GM10266 (cell line): ENCODE results near the gene IRF2BP1.

Experiments used
- DNase-seq: peaks from one replicate; pipeline ENCODE4 v3.0.0; 2012; ENCODE audit errors: extremely low spot score
- TF ChIP-seq, protein P1 (sequence below): IDR thresholded peaks from 2 replicates; pipeline ENCODE4 v1.5.1; 2012; ENCODE audit warnings: mild to moderate bottlenecking, low read depth; ENCODE audit not compliant: control insufficient read depth, insufficient read depth; ENCODE audit errors: missing control alignments

The IRF2BP1 gene

DNA sequence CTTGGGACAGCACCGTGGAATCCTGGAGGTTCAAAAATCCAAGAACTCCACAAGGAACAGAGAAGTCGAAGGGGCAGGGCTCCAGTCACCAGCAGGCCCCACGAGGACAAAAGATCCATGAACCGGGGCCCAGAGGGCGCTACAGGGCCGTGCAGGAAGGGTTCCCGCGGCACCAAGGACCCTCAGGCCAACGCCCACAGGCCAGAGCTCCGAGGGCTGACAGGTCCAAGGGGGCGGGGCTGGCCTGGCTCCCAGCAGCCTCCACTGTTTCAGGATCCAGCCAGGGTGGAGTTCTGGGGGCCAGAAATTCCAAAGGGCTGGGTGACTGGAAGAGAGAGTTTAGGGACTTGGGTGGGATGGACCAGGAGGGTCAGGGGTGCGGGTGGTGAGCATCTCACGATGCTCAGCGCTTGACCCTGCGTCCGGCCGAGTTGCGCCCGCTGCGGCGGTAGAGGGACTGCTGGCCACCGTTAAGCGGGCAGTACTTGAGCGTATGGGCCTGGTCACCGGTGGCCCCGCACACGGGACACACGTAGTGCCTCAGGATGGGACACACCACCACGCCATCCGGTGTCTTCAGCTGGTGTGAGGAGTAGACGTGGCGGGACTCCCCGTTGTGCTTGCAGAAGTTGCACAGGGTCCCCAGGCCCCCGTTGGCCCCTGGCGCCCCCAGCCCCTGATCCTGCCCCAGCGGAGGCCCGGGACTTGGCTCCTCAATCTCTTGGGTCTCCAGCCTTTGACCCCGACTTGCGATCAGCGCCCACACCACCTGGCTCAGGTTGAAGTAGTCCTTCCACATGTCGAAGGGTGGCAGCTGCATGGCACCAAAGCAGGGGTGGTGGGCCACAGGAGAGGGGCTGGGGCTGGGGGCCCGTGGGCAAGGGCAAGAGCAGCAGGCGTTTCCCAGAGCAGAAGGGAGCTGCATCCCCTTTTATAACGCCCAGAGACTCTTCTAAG lies 28.2 kb upstream of the IRF2BP1 start, which contains the start of gene NANOS2:
Gene NANOS2, minus strand, starts transcription at position 905 of the 957 bp plus-strand sequence. Its CDS starts 85 bp downstream, at position 820.
- DNase-seq, result no peak
- TF ChIP-seq, protein P1, sequence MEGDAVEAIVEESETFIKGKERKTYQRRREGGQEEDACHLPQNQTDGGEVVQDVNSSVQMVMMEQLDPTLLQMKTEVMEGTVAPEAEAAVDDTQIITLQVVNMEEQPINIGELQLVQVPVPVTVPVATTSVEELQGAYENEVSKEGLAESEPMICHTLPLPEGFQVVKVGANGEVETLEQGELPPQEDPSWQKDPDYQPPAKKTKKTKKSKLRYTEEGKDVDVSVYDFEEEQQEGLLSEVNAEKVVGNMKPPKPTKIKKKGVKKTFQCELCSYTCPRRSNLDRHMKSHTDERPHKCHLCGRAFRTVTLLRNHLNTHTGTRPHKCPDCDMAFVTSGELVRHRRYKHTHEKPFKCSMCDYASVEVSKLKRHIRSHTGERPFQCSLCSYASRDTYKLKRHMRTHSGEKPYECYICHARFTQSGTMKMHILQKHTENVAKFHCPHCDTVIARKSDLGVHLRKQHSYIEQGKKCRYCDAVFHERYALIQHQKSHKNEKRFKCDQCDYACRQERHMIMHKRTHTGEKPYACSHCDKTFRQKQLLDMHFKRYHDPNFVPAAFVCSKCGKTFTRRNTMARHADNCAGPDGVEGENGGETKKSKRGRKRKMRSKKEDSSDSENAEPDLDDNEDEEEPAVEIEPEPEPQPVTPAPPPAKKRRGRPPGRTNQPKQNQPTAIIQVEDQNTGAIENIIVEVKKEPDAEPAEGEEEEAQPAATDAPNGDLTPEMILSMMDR, result peak; percentile 22

DNA sequence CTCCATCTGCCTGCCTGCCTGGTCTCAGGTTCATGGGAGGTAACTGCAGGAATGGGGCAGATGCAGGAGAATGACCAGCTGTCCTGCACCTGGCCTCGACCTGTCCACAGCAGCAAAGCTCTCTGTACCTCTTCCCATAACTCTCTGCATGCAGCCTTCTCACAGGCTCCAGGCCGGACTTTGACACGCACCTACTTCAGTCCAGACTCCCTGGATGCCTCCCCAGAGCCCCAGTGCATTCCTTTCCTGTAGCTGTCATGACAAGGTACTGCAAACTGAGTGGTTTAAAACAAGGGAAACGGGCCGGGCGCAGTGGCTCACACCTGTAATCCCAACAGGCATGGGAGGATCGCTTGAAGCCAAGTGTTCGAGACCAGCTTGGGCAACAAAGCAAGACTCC lies 25.4 kb upstream of the IRF2BP1 start:
- no peak for DNase-seq

DNA sequence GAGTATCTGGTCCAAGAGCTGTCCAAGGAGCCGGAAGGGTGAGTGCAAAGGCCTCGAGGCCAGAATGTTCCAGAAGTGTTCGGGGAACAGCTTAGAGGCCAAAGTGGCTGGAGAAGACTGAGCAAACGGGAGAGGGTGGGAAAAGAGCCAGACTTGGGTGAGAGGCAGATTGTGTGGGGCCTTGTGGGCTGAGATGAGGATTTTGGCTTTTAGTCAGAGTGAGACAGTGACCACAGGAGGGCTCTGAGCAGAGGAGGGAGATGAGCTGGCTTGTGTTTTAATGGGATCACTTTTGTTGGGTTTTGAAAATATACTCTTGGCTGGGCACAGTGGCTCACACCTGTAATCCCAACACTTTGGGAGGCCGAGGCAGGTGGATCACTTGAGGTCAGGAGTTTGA lies 23.0 kb upstream of the IRF2BP1 start:
- TF ChIP-seq, protein P1, result no peak
- no peak for DNase-seq

More for the DNA sequence above, 25.4 kb upstream of the IRF2BP1 start:
- TF ChIP-seq, protein P1, result no peak

DNA sequence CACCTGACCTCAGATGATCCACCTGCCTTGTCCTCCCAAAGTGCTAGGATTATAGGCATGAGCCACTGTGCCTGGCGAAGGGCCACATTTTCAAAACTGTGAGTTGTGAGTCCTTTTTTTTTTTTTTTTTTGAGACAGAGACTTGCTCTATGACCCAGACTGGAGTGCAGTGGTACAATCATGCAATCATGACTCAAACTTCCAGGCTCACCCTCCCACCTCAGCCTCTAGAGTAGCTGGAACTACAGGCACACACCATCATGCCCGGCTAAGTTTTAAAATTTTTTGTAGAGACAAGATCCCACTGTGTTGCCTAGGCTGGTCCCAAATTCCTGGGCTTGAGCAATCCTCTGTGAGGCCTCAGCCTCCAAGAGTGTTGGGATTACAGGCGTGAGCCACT lies 20.3 kb upstream of the IRF2BP1 start:
- DNase-seq, result no peak
- TF ChIP-seq, protein P1, result no peak

DNA sequence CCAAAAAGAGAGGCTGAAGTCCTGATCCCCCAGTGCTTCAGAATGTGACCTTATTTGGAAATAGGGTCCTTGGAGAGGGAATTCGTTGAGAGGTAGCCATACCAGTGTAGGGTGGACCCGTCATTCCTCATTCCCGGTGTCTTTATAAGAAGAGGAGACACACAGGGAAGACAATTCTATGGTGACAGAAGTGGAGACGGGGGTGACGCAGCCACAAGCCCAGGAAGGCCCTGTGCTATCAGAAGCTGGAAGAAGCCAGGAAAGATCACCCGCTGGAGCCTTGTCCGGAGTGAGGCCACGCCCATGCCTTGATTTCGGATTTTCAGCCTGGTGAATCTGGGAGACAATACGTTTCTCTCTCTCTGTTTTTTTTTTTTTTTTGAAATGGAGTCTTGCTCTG lies 19.1 kb upstream of the IRF2BP1 start:
- TF ChIP-seq, protein P1, result no peak
- no peak for DNase-seq

DNA sequence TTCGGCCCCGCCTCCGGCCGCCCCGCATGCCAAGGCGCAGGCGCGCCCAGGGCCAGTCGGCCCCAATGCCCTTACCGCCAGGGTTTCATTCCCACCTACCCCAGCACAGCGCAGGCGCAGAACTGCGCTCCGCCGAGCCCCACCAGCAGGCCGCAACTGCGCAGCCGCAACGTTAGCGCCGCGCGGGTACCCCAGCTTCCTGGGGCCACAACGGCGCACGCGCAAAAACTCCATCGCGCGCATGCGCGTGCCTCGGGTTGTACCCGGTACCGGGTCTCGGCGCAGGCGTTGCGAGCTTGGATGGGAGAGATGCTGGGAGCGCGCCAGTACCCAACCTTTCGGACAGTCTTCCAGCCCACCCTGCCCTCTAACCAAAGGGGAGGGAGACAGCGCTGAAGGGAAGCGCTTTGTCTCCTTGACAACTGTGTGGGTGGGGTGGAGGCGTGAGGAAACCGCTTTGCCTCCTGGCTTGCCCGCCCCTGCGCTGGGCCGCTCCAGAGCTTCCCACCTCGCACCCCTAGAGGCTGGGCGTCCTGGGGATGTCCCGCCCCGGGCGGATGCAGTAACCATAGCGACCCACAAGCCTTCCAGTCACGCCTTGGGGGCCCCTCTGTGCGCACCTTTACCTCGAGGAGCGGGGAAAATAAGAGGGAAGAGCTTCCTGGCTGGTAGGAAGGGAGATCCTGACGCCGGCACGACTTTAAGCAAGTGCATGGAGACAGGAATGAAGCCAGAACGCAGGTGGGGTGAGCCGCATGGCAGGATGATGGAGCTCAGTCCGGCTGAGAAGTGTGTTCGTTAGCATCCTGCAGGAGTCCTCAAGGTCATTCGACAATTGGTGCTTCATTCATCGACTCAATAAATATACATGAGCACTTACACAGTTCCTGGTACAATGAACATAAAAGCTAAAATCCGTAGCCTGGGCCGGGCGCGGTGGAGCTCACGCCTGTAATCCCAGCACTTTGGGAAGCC lies 17.0 kb upstream of the IRF2BP1 start:
- peak; percentile 100 for DNase-seq
- TF ChIP-seq, protein P1, result no peak
